HepG2 (cell line): Measurements from ENCODE around the gene SSC5D. TPM values are rescaled to one million over a fixed set of nuclear protein-coding genes. Genes with fewer than 3 reads are reported as not detected.

Source experiments
- ATAC-seq: fragments of 200-7000 bp; cut with Tn5 transposase; 3 replicates; pipeline ENCODE4 v1.9.1; 2020; ENCODE audit warnings: mild to moderate bottlenecking, moderate library complexity
- BruUV-seq: library from RNA; stranded (reverse); fragments of 400-500 nt; replicated peaks from 2 replicates; lab custom pipeline; 2021; lab: Mats Ljungman, UMichigan
- CTCF ChIA-PET: fragments of 300-600 bp; formaldehyde crosslinking; extraction: SDS; loops from one replicate; lab custom pipeline; 2021; ENCODE audit warnings: low total read pairs, inconsistent platforms, low intra/inter-chr PET ratio; lab: Yijun Ruan, JAX
- POLR2A ChIA-PET: fragments of 350-600 bp; sonication (Branson Sonifier 250); formaldehyde crosslinking; loops from one replicate; lab custom pipeline; 2020; ENCODE audit warnings: antibody characterized with exemption, inconsistent platforms; lab: Yijun Ruan, JAX
- DNase-seq: peaks from one replicate; pipeline ENCODE4 v3.0.0-alpha.2; 2015; ENCODE audit warnings: low spot score
- FAIRE-seq: peaks from 3 replicates; lab custom pipeline; 2011; peaks lifted over from hg19 to GRCh38; lab: Jason Lieb, UNC
- H2AFZ ChIP-seq: one replicate; pipeline ENCODE4 v1.6.1; 2011; ENCODE audit warnings: low read length, inconsistent platforms
- H3K27ac ChIP-seq: fragments of 300-600 bp; 3 replicates; pipeline ENCODE4 v1.8.0; 2011; ENCODE audit warnings: mixed run types, mild to moderate bottlenecking, mixed read lengths, low read length, inconsistent platforms; ENCODE audit not compliant: insufficient read depth; ENCODE audit errors: extremely low read length
- H3K27me3 ChIP-seq, 2 experiments: fragments of 200-600 bp in 1 of 2; 2 replicates in 1 of 2; 3 replicates in 1 of 2; pipeline versions ENCODE4 v1.6.0 to v1.8.0; 2011; ENCODE audit warnings: low read length in 2 of 2, mild to moderate bottlenecking in 2 of 2, moderate library complexity in 2 of 2, inconsistent platforms in 1 of 2; ENCODE audit not compliant: insufficient read depth in 2 of 2, control insufficient read depth in 1 of 2
- H3K36me3 ChIP-seq, 2 experiments: fragments of 200-600 bp in 1 of 2; replicated peaks in 1 of 2; 2 replicates in 1 of 2; 3 replicates in 1 of 2; pipeline versions ENCODE4 v1.5.1 to v1.8.0; 2011; ENCODE audit warnings: low read length in 2 of 2, inconsistent platforms in 1 of 2; ENCODE audit not compliant: insufficient read depth in 2 of 2, control insufficient read depth in 1 of 2
- H3K4me1 ChIP-seq: 2 replicates; pipeline ENCODE4 v1.5.1; 2012; ENCODE audit warnings: low read length, inconsistent platforms; ENCODE audit not compliant: insufficient read depth
- H3K4me2 ChIP-seq: 2 replicates; pipeline ENCODE4 v1.6.0; 2011; ENCODE audit warnings: low read depth, low read length, inconsistent platforms
- H3K4me3 ChIP-seq, 3 experiments: fragments of 200-600 bp in 1 of 3; sonication (generic), shearing (Covaris generic) in 1 of 3; replicated peaks in 1 of 3; 2 replicates each; pipeline ENCODE4 v1.5.1; 2011 to 2016; ENCODE audit warnings: low read length in 3 of 3, inconsistent platforms in 2 of 3, low read depth in 2 of 3, mild to moderate bottlenecking in 2 of 3, control low read depth in 1 of 3, mixed read lengths in 1 of 3; ENCODE audit not compliant: insufficient read depth in 1 of 3
- H3K79me2 ChIP-seq: one replicate; pipeline ENCODE4 v1.6.1; 2011; ENCODE audit warnings: low read length, inconsistent platforms; ENCODE audit not compliant: insufficient read depth
- H3K9ac ChIP-seq: 2 replicates; pipeline ENCODE4 v1.6.0; 2011; ENCODE audit warnings: mild to moderate bottlenecking, low read depth, low read length, inconsistent platforms; ENCODE audit not compliant: insufficient read depth
- H3K9me3 ChIP-seq: 2 replicates; pipeline ENCODE4 v1.5.1; 2012; ENCODE audit warnings: mild to moderate bottlenecking, low read length
- H4K20me1 ChIP-seq: 2 replicates; pipeline ENCODE4 v1.6.0; 2011; ENCODE audit warnings: inconsistent platforms, mild to moderate bottlenecking, low read length, moderate library complexity; ENCODE audit not compliant: insufficient read depth
- AHR ChIP-seq: IDR thresholded peaks from 2 replicates; pipeline ENCODE4 v1.6.1; 2018; ENCODE audit warnings: missing genetic modification reagents, missing compliant biosample characterization
- ETV5 ChIP-seq: IDR thresholded peaks from 2 replicates; pipeline ENCODE4 v1.6.1; 2018; ENCODE audit warnings: missing biosample characterization, missing genetic modification reagents, inconsistent platforms, borderline replicate concordance
- HNRNPH1 ChIP-seq: fragments of 200-400 bp; formaldehyde crosslinking; optimal IDR thresholded peaks from 2 replicates; pipeline ENCODE3; 2017; ENCODE audit warnings: mild to moderate bottlenecking, low read depth, low read length
- NCOA2 ChIP-seq: sonication (generic); formaldehyde crosslinking; IDR thresholded peaks from 2 replicates; pipeline ENCODE4 v1.8.0; 2022; ENCODE audit warnings: inconsistent platforms
- POGZ ChIP-seq: sonication (generic); formaldehyde crosslinking; IDR thresholded peaks from 2 replicates; pipeline ENCODE4 v1.4.0; 2020; ENCODE audit warnings: mild to moderate bottlenecking, missing genetic modification reagents
- ZBTB37 ChIP-seq: sonication (generic); formaldehyde crosslinking; IDR thresholded peaks from 2 replicates; pipeline ENCODE4 v1.4.0; 2020; ENCODE audit warnings: mild to moderate bottlenecking, missing genetic modification reagents
- ZNF230 ChIP-seq: sonication (generic); formaldehyde crosslinking; IDR thresholded peaks from 2 replicates; pipeline ENCODE4 v1.4.0; 2020; ENCODE audit warnings: mild to moderate bottlenecking, missing genetic modification reagents
- ZNF468 ChIP-seq: sonication (generic); formaldehyde crosslinking; IDR thresholded peaks from 2 replicates; pipeline ENCODE4 v1.8.0; 2022; ENCODE audit warnings: mild to moderate bottlenecking, moderate library complexity, missing genetic modification reagents
- ZNF562 ChIP-seq: sonication (generic); formaldehyde crosslinking; IDR thresholded peaks from 2 replicates; pipeline ENCODE4 v1.8.0; 2022; ENCODE audit warnings: missing genetic modification reagents, borderline replicate concordance
- ZNF598 ChIP-seq: sonication (generic); formaldehyde crosslinking; IDR thresholded peaks from 2 replicates; pipeline ENCODE4 v1.5.1; 2020; ENCODE audit warnings: mild to moderate bottlenecking, missing genetic modification reagents, borderline replicate concordance
- ZNF614 ChIP-seq: IDR thresholded peaks from 2 replicates; pipeline ENCODE4 v1.6.1; 2018; ENCODE audit warnings: missing biosample characterization, missing genetic modification reagents, inconsistent platforms, borderline replicate concordance
- ZNF646 ChIP-seq: sonication (generic); formaldehyde crosslinking; IDR thresholded peaks from 2 replicates; pipeline ENCODE4 v1.9.0; 2021; ENCODE audit warnings: mild to moderate bottlenecking, missing genetic modification reagents
- whole genome bisulfite sequencing: methylation state at CpG from one replicate; pipeline ENCODE4 v1.1.6; 2017; ENCODE audit warnings: low lambda C conversion rate; 5-methylcytosine and 5-hydroxymethylcytosine counted together
- in situ Hi-C: cut with HindIII; loops from 2 replicates; pipeline ENCODE4 v1.10.0; 2017; ENCODE audit warnings: low pct_unique_long_range_greater_than_20kb; ENCODE audit not compliant: extremely low pct_ligation_motif_present
- intact Hi-C: fragments of 100-400 bp; cut with micrococcal nuclease; formaldehyde crosslinking; loops from one replicate; pipeline ENCODE4 v1.10.0; 2022; ENCODE audit not compliant: unreplicated experiment
- polyA plus RNA-seq, 8 experiments: library from polyadenylated mRNA; depleted of rRNA in 3 of 8; stranded (reverse) in 7 of 8; unstranded in 1 of 8; fragments of >200 nt; fragmentation: Illumina TruSeq in 4 of 8; extraction: Trizol in 4 of 8; gene quantifications; 2 replicates each; pipeline versions ENCODE4 v1.2.1 to v1.2.3, GENCODE V29; 2011 to 2016; ENCODE audit warnings: low read depth in 4 of 8, missing spikeins in 1 of 8, mixed read lengths in 1 of 8; ENCODE audit not compliant: insufficient read depth in 1 of 8
- total RNA-seq, 5 experiments: library from RNA; depleted of rRNA; stranded (reverse); fragments of >200 nt; fragmentation: Illumina TruSeq; extraction: Trizol; gene quantifications; 2 replicates each; pipeline ENCODE4 v1.2.3, GENCODE V29; 2016; ENCODE audit warnings: low read depth in 1 of 5

SSC5D gene
- total and polyA plus RNA-seq, 2 of the 13 experiments (the other 11 are each of a cell fraction or from before 2014, with no cell fraction given) = not detected

GRCh38 chr19:55440411-55441105 lies 47.7 kb upstream of the SSC5D start (continued):
- TF ChIP-seq ZNF646 (CRISPR knock-in tag) (no peak), ZNF562 (no peak), ETV5 (CRISPR knock-in tag) (no peak), HNRNPH1 (no peak), ZNF598 (no peak)

GRCh38 chr19:55441319-55441691 lies 46.9 kb upstream of the SSC5D start:
- DNase-seq (no peak), ATAC-seq (no peak), FAIRE-seq (no peak)
- H3K9me3 ChIP-seq = no peaks in the 10 kb centered on the region
- no peak overlapping the region for H2AFZ ChIP-seq
- 17% methylated on average over 21 of the region's 21 CpGs for WGBS
- H3K4me1 ChIP-seq = no peaks in the 10 kb centered on the region
- H3K36me3 ChIP-seq = no peaks in the 10 kb centered on the region
- no peak overlapping the region for H3K9ac ChIP-seq
- in situ Hi-C loops (no loop called here), intact Hi-C loops (no loop called here)
- H3K79me2 ChIP-seq = no peaks in the 10 kb centered on the region
- no peak overlapping the region for H3K4me3 ChIP-seq
- H3K27me3 ChIP-seq = peaks cover 6 to 44% of the 10 kb centered on the region in 2 experiments; a peak in 4 of 5 replicates
- no peak overlapping the region for H3K27ac ChIP-seq
- no peak overlapping the region for H3K4me2 ChIP-seq
- POLR2A ChIA-PET = no interaction called here
- BruUV-seq = no TSS peak
- CTCF ChIA-PET = no interaction called here
- H4K20me1 ChIP-seq = peaks cover 4% of the 10 kb centered on the region; the same call in 1 of the 2 replicates
- TF ChIP-seq ZNF230 (no peak), ZNF468 (CRISPR knock-in tag) (no peak), AHR (CRISPR knock-in tag) (no peak), NCOA2 (CRISPR knock-in tag) (no peak), POGZ (CRISPR knock-in tag) (no peak), ZNF614 (CRISPR knock-in tag) (no peak), ZBTB37 (no peak)
